SK-N-SH (cell line): ENCODE data around the gene KIT. TPM values are rescaled to one million over a fixed set of nuclear protein-coding genes. Genes with fewer than 3 reads are reported as not detected.

Experiments
- CTCF ChIA-PET: fragments of 300-600, 350-600 bp; formaldehyde crosslinking; extraction: SDS; loops from one replicate; lab custom pipeline; 2021; lab: Yijun Ruan, JAX
- POLR2A ChIA-PET: fragments of 350-600 bp; sonication (Branson Sonifier 250); formaldehyde crosslinking; extraction: SDS; loops from one replicate; lab custom pipeline; 2020; ENCODE audit warnings: antibody characterized with exemption, inconsistent platforms; lab: Yijun Ruan, JAX
- DNase-seq: peaks from one replicate; pipeline ENCODE4 v3.0.0; 2012
- H2AFZ ChIP-seq: fragments of 200-600 bp; sonication (generic); 2 replicates; pipeline ENCODE4 v1.8.1; 2016; ENCODE audit warnings: antibody characterized with exemption, mild to moderate bottlenecking, low read depth
- H3F3A ChIP-seq: fragments of 200-600 bp; sonication (generic); replicated peaks from 2 replicates; pipeline ENCODE3; 2016; ENCODE audit warnings: antibody characterized with exemption, mild to moderate bottlenecking; ENCODE audit not compliant: insufficient read depth
- H3K27ac ChIP-seq, 2 experiments: fragments of 200-500 bp in 1 of 2; fragments of 200-600 bp in 1 of 2; sonication (Bioruptor generic) in 1 of 2; sonication (generic), shearing (Covaris generic) in 1 of 2; 2 replicates each; pipeline versions ENCODE4 v1.5.1 to v1.6.1; 2014 to 2016; ENCODE audit warnings: low read depth in 2 of 2, inconsistent platforms in 1 of 2, low read length in 1 of 2, mild to moderate bottlenecking in 1 of 2, mixed read lengths in 1 of 2
- H3K27me3 ChIP-seq: fragments of 200-600 bp; sonication (generic), shearing (Covaris generic); 2 replicates; pipeline ENCODE4 v1.6.1; 2016; ENCODE audit warnings: mixed run types; ENCODE audit not compliant: insufficient read depth
- H3K36me3 ChIP-seq, 2 experiments: fragments of 200-500 bp in 1 of 2; fragments of 200-600 bp in 1 of 2; sonication (Bioruptor generic) in 1 of 2; sonication (generic) in 1 of 2; replicated peaks in 1 of 2; 2 replicates each; pipeline versions ENCODE3 to v1.5.1; 2014 to 2016; ENCODE audit warnings: low read length in 1 of 2, mild to moderate bottlenecking in 1 of 2; ENCODE audit not compliant: insufficient read depth in 2 of 2, control insufficient read depth in 1 of 2
- H3K4me1 ChIP-seq, 2 experiments: fragments of 200-500 bp in 1 of 2; fragments of 200-600 bp in 1 of 2; sonication (Bioruptor generic) in 1 of 2; sonication (generic), shearing (Covaris generic) in 1 of 2; 2 replicates each; pipeline versions ENCODE4 v1.5.1 to v1.6.1; 2014 to 2016; ENCODE audit warnings: low read depth in 1 of 2, low read length in 1 of 2, mixed run types in 1 of 2; ENCODE audit not compliant: insufficient read depth in 2 of 2, control insufficient read depth in 1 of 2
- H3K4me2 ChIP-seq: fragments of 200-600 bp; sonication (generic), shearing (Covaris generic); 2 replicates; pipeline ENCODE4 v1.6.1; 2017; ENCODE audit warnings: mixed run types
- H3K4me3 ChIP-seq, 2 experiments: fragments of 200-500 bp in 1 of 2; fragments of 200-600 bp in 1 of 2; sonication (Bioruptor generic) in 1 of 2; sonication (generic), shearing (Covaris generic) in 1 of 2; 2 replicates each; pipeline versions ENCODE4 v1.5.1 to v1.8.1; 2014 to 2016; ENCODE audit warnings: low read depth in 2 of 2, inconsistent platforms in 1 of 2, low read length in 1 of 2, mild to moderate bottlenecking in 1 of 2, mixed read lengths in 1 of 2, moderate library complexity in 1 of 2
- H3K79me2 ChIP-seq: fragments of 200-600 bp; sonication (generic); 2 replicates; pipeline ENCODE4 v1.8.1; 2017; ENCODE audit warnings: mild to moderate bottlenecking; ENCODE audit not compliant: insufficient read depth
- H3K9ac ChIP-seq: fragments of 200-600 bp; sonication (generic); 2 replicates; pipeline ENCODE4 v1.6.1; 2017; ENCODE audit warnings: mixed run types
- H3K9me2 ChIP-seq: fragments of 200-600 bp; sonication (generic); 2 replicates; pipeline ENCODE4 v1.6.1; 2017; ENCODE audit warnings: mixed run types
- H3K9me3 ChIP-seq: fragments of 200-600 bp; sonication (generic); 2 replicates; pipeline ENCODE4 v1.6.1; 2017; ENCODE audit warnings: mixed run types, mild to moderate bottlenecking, moderate library complexity
- H4K20me1 ChIP-seq: fragments of 200-600 bp; sonication (generic); 2 replicates; pipeline ENCODE4 v1.6.1; 2017; ENCODE audit warnings: mild to moderate bottlenecking, mixed run types; ENCODE audit not compliant: insufficient read depth
- CHD2 ChIP-seq: fragments of 150-350 bp; IDR thresholded peaks from 2 replicates; pipeline ENCODE4 v1.6.1; 2018; ENCODE audit warnings: low read length; ENCODE audit not compliant: partially characterized antibody
- CTCF ChIP-seq: fragments of 200-600 bp; sonication (generic); IDR thresholded peaks from 2 replicates; pipeline ENCODE4 v1.6.1; 2017; ENCODE audit warnings: antibody characterized with exemption, mild to moderate bottlenecking, moderate library complexity
- FOXJ3 ChIP-seq: sonication (generic); formaldehyde crosslinking; IDR thresholded peaks from 2 replicates; pipeline ENCODE4 v1.5.1; 2020; ENCODE audit warnings: mild to moderate bottlenecking, missing genetic modification reagents
- FOXM1 ChIP-seq: IDR thresholded peaks from 2 replicates; pipeline ENCODE4 v1.4.0; 2012; ENCODE audit warnings: low read depth, mild to moderate bottlenecking
- GATA2 ChIP-seq: sonication (generic); formaldehyde crosslinking; IDR thresholded peaks from 2 replicates; pipeline ENCODE4 v1.5.0; 2020; ENCODE audit warnings: mild to moderate bottlenecking, missing genetic modification reagents
- IRF3 ChIP-seq: fragments of 150-350 bp; IDR thresholded peaks from 2 replicates; pipeline ENCODE4 v1.6.1; 2016; ENCODE audit warnings: mild to moderate bottlenecking, low read depth, low read length
- JUND ChIP-seq: IDR thresholded peaks from 2 replicates; pipeline ENCODE4 v1.4.0; 2012
- MXI1 ChIP-seq: IDR thresholded peaks from 2 replicates; pipeline ENCODE4 v1.6.1; 2012; ENCODE audit warnings: mild to moderate bottlenecking, low read depth, low read length, improper control_type of control experiment
- NFIC ChIP-seq: IDR thresholded peaks from 2 replicates; pipeline ENCODE4 v1.4.0; 2012; ENCODE audit warnings: borderline replicate concordance
- PBX3 ChIP-seq: IDR thresholded peaks from 2 replicates; pipeline ENCODE4; 2012
- RFX5 ChIP-seq: IDR thresholded peaks from 2 replicates; pipeline ENCODE4 v1.6.1; 2012; ENCODE audit warnings: mild to moderate bottlenecking, improper control_type of control experiment, low read length
- RXRA ChIP-seq: IDR thresholded peaks from 2 replicates; pipeline ENCODE4 v1.4.0; 2012; ENCODE audit warnings: low read depth, mild to moderate bottlenecking, borderline replicate concordance
- SIN3A ChIP-seq: IDR thresholded peaks from 2 replicates; pipeline ENCODE4 v1.6.1; 2012; ENCODE audit warnings: low read depth, mild to moderate bottlenecking, low read length, moderate library complexity, borderline replicate concordance
- SMC3 ChIP-seq: IDR thresholded peaks from 2 replicates; pipeline ENCODE4 v1.6.1; 2012; ENCODE audit warnings: low read depth, low read length, improper control_type of control experiment
- TCF12 ChIP-seq: IDR thresholded peaks from 2 replicates; pipeline ENCODE4 v1.4.0; 2012
- USF1 ChIP-seq: IDR thresholded peaks from 2 replicates; pipeline ENCODE4 v1.4.0; 2012; ENCODE audit warnings: low read depth, borderline replicate concordance
- ZBTB33 ChIP-seq: IDR thresholded peaks from 2 replicates; pipeline ENCODE4 v1.4.0; 2012; ENCODE audit warnings: low read depth, borderline replicate concordance
- WGBS: methylation state at CpG from one replicate; pipeline ENCODE4 v1.1.6; 2017; ENCODE audit warnings: low lambda C conversion rate; 5-methylcytosine and 5-hydroxymethylcytosine counted together
- polyA plus RNA-seq, 3 experiments: library from polyadenylated mRNA; depleted of rRNA; stranded (reverse); fragments of >200 nt; gene quantifications; 2 replicates each; pipeline ENCODE4 v1.2.3, GENCODE V29; 2012

KIT gene
- polyA plus RNA-seq, 1 of the 3 experiments (the other 2 are of a cell fraction), result 0.79 TPM

GRCh38 chr4:54731976-54732375 lies 74.2 kb downstream of the KIT start:
- no peaks in the 10 kb centered on the region for H3K36me3 ChIP-seq
- no peaks in the 10 kb centered on the region for H3K9me2 ChIP-seq
- no peak overlapping the region for H3K4me3 ChIP-seq
- H3K79me2 ChIP-seq, result no peaks in the 10 kb centered on the region
- H2AFZ ChIP-seq, result no peak overlapping the region
- H3K4me2 ChIP-seq, result no peak overlapping the region
- POLR2A ChIA-PET, result no interaction called here
- TF ChIP-seq IRF3 (no peak), NFIC (no peak), CHD2 (no peak), FOXJ3 (no peak), SMC3 (no peak), SIN3A (no peak), GATA2 (CRISPR knock-in tag) (no peak), MXI1 (no peak)
- CTCF ChIA-PET, result interaction anchor here (0.6 kb wide), 1 partner anchor 324 kb away, joined by 4 read pairs; no protein-coding TSS in a partner anchor
- no peaks in the 10 kb centered on the region for H3K4me1 ChIP-seq
- no peak for DNase-seq
- H3K27ac ChIP-seq, result no peak overlapping the region
- no peaks in the 10 kb centered on the region for H3K9me3 ChIP-seq
- 29% methylated on average over 1 of the region's 1 CpG for WGBS
- H3K27me3 ChIP-seq, result no peaks in the 10 kb centered on the region
- no peak overlapping the region for H3K9ac ChIP-seq
- H3F3A ChIP-seq, result no peaks in the 10 kb centered on the region
- H4K20me1 ChIP-seq, result no peaks in the 10 kb centered on the region

- Histone ChIP-seq H3K9ac (no peak overlapping the region), H2AFZ (no peak overlapping the region), H4K20me1 (no peaks in the 10 kb centered on the region)
- no peak for TF ChIP-seq TCF12
- TF ChIP-seq RFX5, result no peak
- TF ChIP-seq, all 33 proteins: peak for 0
- Histone ChIP-seq H3F3A (no peaks in the 10 kb centered on the region), H3K4me3 (no peak overlapping the region), H3K36me3 (no peaks in the 10 kb centered on the region), H3K9me2 (no peaks in the 10 kb centered on the region), H3K27me3 (no peaks in the 10 kb centered on the region), H3K9me3 (no peaks in the 10 kb centered on the region), H3K79me2 (no peaks in the 10 kb centered on the region), H3K27ac (no peak overlapping the region), H3K4me2 (no peak overlapping the region), H3K4me1 (no peaks in the 10 kb centered on the region)
- ChIA-PET POLR2A (no interaction called here), CTCF (interaction anchor here (1.6 kb wide), 1 partner anchor 76 kb away, joined by 3 read pairs; no protein-coding TSS in a partner anchor)
- WGBS, result 5% methylated on average over 1 of the region's 1 CpG
- DNase-seq, result no peak
Measured at GRCh38 chr4:54737421-54737820, 79.7 kb downstream of the KIT start.

- Histone ChIP-seq H3K4me2 (no peak overlapping the region), H3K4me3 (no peak overlapping the region), H3K36me3 (no peaks in the 10 kb centered on the region), H2AFZ (no peak overlapping the region), H3K4me1 (no peaks in the 10 kb centered on the region), H3K79me2 (no peaks in the 10 kb centered on the region), H3K9ac (no peak overlapping the region), H3K9me2 (no peaks in the 10 kb centered on the region), H3K27me3 (no peaks in the 10 kb centered on the region), H4K20me1 (no peaks in the 10 kb centered on the region), H3K27ac (no peak overlapping the region), H3F3A (no peaks in the 10 kb centered on the region), H3K9me3 (no peaks in the 10 kb centered on the region)
- WGBS, result 26% methylated on average over 3 of the region's 3 CpGs
- no peak for DNase-seq
- ChIA-PET POLR2A (no interaction called here), CTCF (no interaction called here)
- TF ChIP-seq RXRA (no peak), FOXM1 (no peak), TCF12 (no peak), PBX3 (no peak), ZBTB33 (no peak), SMC3 (no peak), CTCF (no peak), USF1 (no peak), JUND (no peak), NFIC (no peak)
Measured at GRCh38 chr4:54741202-54741601, 83.4 kb downstream of the KIT start.
